Skeletal muscle satellite cell (primary cell): ENCODE measurements around the gene AKAP1.
A peak's percentile ranks its signal among the peaks of the same experiment; 100 is the strongest.

Experiments
- H3K27me3 ChIP-seq: 2 replicates; pipeline ENCODE4 v1.7.0; 2013; ENCODE audit warnings: low read length; ENCODE audit not compliant: control insufficient read depth, insufficient read depth
- H3K36me3 ChIP-seq: 2 replicates; pipeline ENCODE4 v1.7.0; 2013; ENCODE audit warnings: mild to moderate bottlenecking, control low read depth, low read length; ENCODE audit not compliant: insufficient read depth
- H3K4me1 ChIP-seq: 2 replicates; pipeline ENCODE4 v1.7.0; 2013; ENCODE audit warnings: low read length; ENCODE audit not compliant: control insufficient read depth, insufficient read depth
- H3K4me2 ChIP-seq: 2 replicates; pipeline ENCODE4 v1.7.0; 2013; ENCODE audit warnings: mild to moderate bottlenecking, low read length
- H3K4me3 ChIP-seq: 2 replicates; pipeline ENCODE4 v1.7.0; 2013; ENCODE audit warnings: low read length
- H3K9ac ChIP-seq: 2 replicates; pipeline ENCODE4 v1.7.0; 2013; ENCODE audit warnings: mild to moderate bottlenecking, low read depth, low read length, moderate library complexity
- H3K9me3 ChIP-seq: replicated peaks from 2 replicates; pipeline ENCODE4 v1.7.0; 2013; ENCODE audit warnings: mild to moderate bottlenecking, control low read depth, low read length

The AKAP1 gene

DNA sequence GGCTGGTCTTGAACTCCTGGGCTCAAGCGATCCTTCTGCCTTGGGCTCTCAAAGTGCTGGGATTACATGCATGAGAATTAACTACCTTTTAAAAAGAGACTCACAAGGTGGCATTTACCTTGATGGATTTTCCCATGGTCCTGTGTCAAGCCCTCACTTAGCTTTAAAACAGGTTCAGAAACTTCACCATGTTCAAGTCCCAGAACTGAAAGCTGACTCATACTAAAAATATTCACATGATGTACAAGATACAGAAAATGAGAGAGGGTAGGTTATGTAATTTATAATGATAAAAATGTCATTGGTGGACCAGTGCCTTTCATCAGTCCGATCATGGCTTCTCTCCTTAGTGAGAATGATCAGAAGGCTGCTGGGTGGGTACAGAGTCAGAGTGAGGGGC, 4.3 kb upstream of the AKAP1 start:
- Histone ChIP-seq H3K27me3 (peaks cover 7% of the 10 kb centered on the region), H3K4me1 (peaks cover 4% of the 10 kb centered on the region), H3K9ac (no peak overlapping the region), H3K4me2 (no peak overlapping the region), H3K4me3 (no peak overlapping the region), H3K9me3 (no peaks in the 10 kb centered on the region), H3K36me3 (no peaks in the 10 kb centered on the region)

- no peak overlapping the region for H3K9ac ChIP-seq
- H3K4me1 ChIP-seq = peaks cover 11% of the 10 kb centered on the region
- H3K4me3 ChIP-seq = no peak overlapping the region
- no peaks in the 10 kb centered on the region for H3K36me3 ChIP-seq
- H3K27me3 ChIP-seq = peaks cover 6% of the 10 kb centered on the region
- no peak overlapping the region for H3K4me2 ChIP-seq
- no peaks in the 10 kb centered on the region for H3K9me3 ChIP-seq
Observed at GRCh38 chr17:57082441-57082840, 2.6 kb upstream of the AKAP1 start.

- Histone ChIP-seq H3K36me3 (no peaks in the 10 kb centered on the region), H3K27me3 (no peaks in the 10 kb centered on the region), H3K4me1 (peaks cover 11% of the 10 kb centered on the region), H3K4me3 (peak overlapping the region; percentile 94), H3K4me2 (peak overlapping the region; percentile 89), H3K9ac (peak overlapping the region; percentile 94), H3K9me3 (no peaks in the 10 kb centered on the region)
Observed at GRCh38 chr17:57084361-57084801, 665 bp upstream of the AKAP1 start.

DNA sequence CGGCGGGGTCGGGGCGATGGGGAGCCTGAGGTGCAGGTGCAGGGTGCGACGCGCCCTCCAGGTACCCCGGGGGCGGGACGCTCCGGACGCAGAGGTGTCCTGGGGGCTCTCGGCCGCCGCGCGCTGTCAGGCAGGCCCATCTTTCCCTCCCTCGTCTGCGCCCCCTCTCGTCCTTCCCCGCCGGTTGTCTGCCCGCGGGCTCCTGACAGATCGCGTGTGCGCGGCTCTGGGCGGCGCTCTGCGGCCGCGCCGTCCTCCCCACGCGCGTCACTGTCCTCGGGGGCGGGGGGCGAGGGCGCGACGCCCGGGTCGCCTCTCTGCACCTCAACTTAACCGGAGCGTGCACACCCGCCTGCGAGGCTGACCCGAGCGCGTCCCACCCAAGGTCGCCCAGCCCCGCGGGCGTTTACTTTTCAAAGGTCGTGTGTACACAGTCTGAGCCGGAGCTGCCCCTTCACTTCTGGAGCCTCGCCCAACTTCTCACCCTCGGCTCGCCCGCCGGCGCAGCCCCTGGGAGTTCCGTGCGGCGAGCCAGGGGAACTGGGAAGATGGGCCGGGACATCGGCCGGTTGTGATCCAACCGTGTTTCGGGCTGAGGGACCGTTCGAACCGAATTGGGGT, 512 bp downstream of the AKAP1 start:
- no peaks in the 10 kb centered on the region for H3K9me3 ChIP-seq
- peak overlapping the region; percentile 79 for H3K9ac ChIP-seq
- H3K4me2 ChIP-seq = peak overlapping the region; percentile 89

GRCh38 chr17:57086069-57086930, 1.3 kb downstream of the AKAP1 start:
- peak overlapping the region; percentile 89 for H3K4me2 ChIP-seq
- H3K9me3 ChIP-seq = no peaks in the 10 kb centered on the region
- no peaks in the 10 kb centered on the region for H3K27me3 ChIP-seq
- peak overlapping the region; percentile 79 for H3K9ac ChIP-seq
- peaks cover 11% of the 10 kb centered on the region for H3K4me1 ChIP-seq
- peak overlapping the region; percentile 94 for H3K4me3 ChIP-seq
- H3K36me3 ChIP-seq = no peaks in the 10 kb centered on the region

More for the DNA sequence above, 512 bp downstream of the AKAP1 start:
- Histone ChIP-seq H3K27me3 (no peaks in the 10 kb centered on the region), H3K4me1 (peaks cover 11% of the 10 kb centered on the region), H3K4me3 (peak overlapping the region; percentile 94), H3K36me3 (no peaks in the 10 kb centered on the region)

- Histone ChIP-seq H3K9me3 (no peaks in the 10 kb centered on the region), H3K4me1 (peaks cover 11% of the 10 kb centered on the region), H3K9ac (no peak overlapping the region), H3K4me3 (no peak overlapping the region), H3K4me2 (no peak overlapping the region), H3K27me3 (no peaks in the 10 kb centered on the region), H3K36me3 (no peaks in the 10 kb centered on the region)
Observed at GRCh38 chr17:57088298-57088697, 3.3 kb downstream of the AKAP1 start.

- H3K4me3 ChIP-seq = no peak overlapping the region
- H3K27me3 ChIP-seq = no peaks in the 10 kb centered on the region
- peaks cover 7% of the 10 kb centered on the region for H3K4me1 ChIP-seq
- H3K9ac ChIP-seq = no peak overlapping the region
- H3K36me3 ChIP-seq = no peaks in the 10 kb centered on the region
- no peaks in the 10 kb centered on the region for H3K9me3 ChIP-seq
- no peak overlapping the region for H3K4me2 ChIP-seq
Observed at GRCh38 chr17:57089391-57089790, 4.3 kb downstream of the AKAP1 start.

- no peaks in the 10 kb centered on the region for H3K36me3 ChIP-seq
- H3K4me2 ChIP-seq = no peak overlapping the region
- peaks cover 7% of the 10 kb centered on the region for H3K4me1 ChIP-seq
- no peak overlapping the region for H3K4me3 ChIP-seq
- H3K27me3 ChIP-seq = no peaks in the 10 kb centered on the region
- no peaks in the 10 kb centered on the region for H3K9me3 ChIP-seq
- H3K9ac ChIP-seq = no peak overlapping the region
Observed at GRCh38 chr17:57090560-57091185, 5.6 kb downstream of the AKAP1 start.

- H3K4me2 ChIP-seq = no peak overlapping the region
- H3K4me3 ChIP-seq = no peak overlapping the region
- H3K27me3 ChIP-seq = no peaks in the 10 kb centered on the region
- no peak overlapping the region for H3K9ac ChIP-seq
- H3K36me3 ChIP-seq = no peaks in the 10 kb centered on the region
- H3K9me3 ChIP-seq = no peaks in the 10 kb centered on the region
- peaks cover 3% of the 10 kb centered on the region for H3K4me1 ChIP-seq
Observed at GRCh38 chr17:57091186-57091618, 6.2 kb downstream of the AKAP1 start.

DNA sequence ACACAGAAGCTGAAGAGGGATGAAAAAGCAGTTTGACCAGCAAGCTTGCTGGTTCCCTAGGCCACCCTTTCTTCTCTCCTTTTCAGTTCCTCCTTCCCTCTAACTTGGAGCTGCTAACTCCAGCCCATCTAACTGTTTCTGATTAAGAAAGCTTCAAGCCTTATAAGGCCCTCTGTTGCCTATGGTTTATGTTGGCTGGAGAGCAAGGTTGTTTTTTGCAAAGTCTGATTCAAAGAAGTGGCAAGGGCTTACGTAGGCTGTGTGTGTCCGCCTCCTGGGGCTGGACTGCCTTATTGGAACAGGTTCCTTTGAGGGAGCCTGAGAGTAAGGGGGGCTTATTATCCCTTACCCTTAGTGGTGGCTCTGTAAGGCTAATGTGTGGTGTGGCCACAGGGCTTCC, 7.1 kb downstream of the AKAP1 start:
- H3K4me3 ChIP-seq = no peak overlapping the region
- no peaks in the 10 kb centered on the region for H3K9me3 ChIP-seq
- H3K36me3 ChIP-seq = no peaks in the 10 kb centered on the region
- H3K4me2 ChIP-seq = no peak overlapping the region
- H3K9ac ChIP-seq = no peak overlapping the region
- no peaks in the 10 kb centered on the region for H3K27me3 ChIP-seq
- H3K4me1 ChIP-seq = no peaks in the 10 kb centered on the region

DNA sequence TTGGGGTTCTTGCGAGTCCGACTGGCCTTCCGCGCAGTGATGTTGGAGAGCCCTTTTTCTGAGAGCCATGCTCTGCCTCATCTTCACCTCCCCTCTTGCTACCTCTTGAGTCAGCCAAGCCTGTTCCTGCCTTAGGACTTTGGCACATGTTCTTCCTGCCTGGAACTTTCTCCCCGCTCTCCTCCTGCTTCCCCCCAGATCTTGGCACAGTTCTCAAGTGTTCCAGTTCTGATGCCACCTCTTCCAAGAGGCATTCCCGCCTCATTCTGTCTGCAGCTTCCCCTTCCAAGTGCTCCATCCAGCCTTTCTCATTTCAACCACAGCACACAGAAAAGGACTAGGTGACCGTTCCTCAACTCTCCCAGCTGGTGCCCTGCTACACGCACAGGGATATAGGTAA, 7.7 kb downstream of the AKAP1 start:
- no peak overlapping the region for H3K4me2 ChIP-seq
- H3K9ac ChIP-seq = no peak overlapping the region
- no peak overlapping the region for H3K4me3 ChIP-seq
- H3K9me3 ChIP-seq = no peaks in the 10 kb centered on the region
- H3K27me3 ChIP-seq = no peaks in the 10 kb centered on the region
- peaks cover 4% of the 10 kb centered on the region for H3K4me1 ChIP-seq
- no peaks in the 10 kb centered on the region for H3K36me3 ChIP-seq
